HCT116 (cell line): ENCODE results near the gene RAI1. TPM values are rescaled to one million over a fixed set of nuclear protein-coding genes. Genes with fewer than 3 reads are reported as not detected.

Experiments used
- ATAC-seq: fragments of 200-7000 bp; cut with Tn5 transposase; 2 replicates; pipeline ENCODE4 v1.9.1; 2020; ENCODE audit warnings: mild to moderate bottlenecking, moderate library complexity
- BruUV-seq: library from RNA; stranded (reverse); fragments of 400-500 nt; replicated peaks from 2 replicates; lab custom pipeline; 2021; lab: Mats Ljungman, UMichigan
- CTCF ChIA-PET: fragments of 300-600 bp; sonication (Branson Sonifier 250); formaldehyde crosslinking; loops from one replicate; lab custom pipeline; 2021; ENCODE audit warnings: antibody characterized with exemption; lab: Charles Lee
- POLR2A ChIA-PET: fragments of 300-600, 350-600 bp; sonication (Branson Sonifier 250); formaldehyde crosslinking; loops from one replicate; lab custom pipeline; 2021; ENCODE audit warnings: antibody characterized with exemption; lab: Charles Lee
- RAD21 ChIA-PET, 2 experiments: fragments of 300-600 bp; sonication (Branson Sonifier 250); formaldehyde crosslinking; loops; one replicate each; lab custom pipeline; 2023; ENCODE audit warnings: low total read pairs in 2 of 2; ENCODE audit not compliant: uncharacterized antibody in 2 of 2, unreplicated experiment in 2 of 2, low non-redundant PET in 1 of 2; lab: Charles Lee
- DNase-seq: peaks from one replicate; pipeline ENCODE4 v3.0.0-alpha.2; 2010; ENCODE audit warnings: low read depth, low spot score
- H2AFZ ChIP-seq: fragments of 200-600 bp; shearing (Covaris generic), sonication (generic); 2 replicates; pipeline ENCODE4 v1.6.1; 2017; ENCODE audit warnings: low read depth, mixed run types, mixed read lengths, antibody characterized with exemption, low read length; ENCODE audit not compliant: poor library complexity, severe bottlenecking
- H3K27ac ChIP-seq: 2 replicates; pipeline ENCODE4 v1.5.1; 2012; ENCODE audit warnings: low read depth, low read length
- H3K27me3 ChIP-seq: fragments of 200-600 bp; sonication (generic); 2 replicates; pipeline ENCODE4 v1.6.1; 2016; ENCODE audit warnings: mixed run types, low read length, mixed read lengths; ENCODE audit not compliant: insufficient read depth
- H3K36me3 ChIP-seq, 2 experiments: fragments of 200-500 bp in 1 of 2; fragments of 200-600 bp in 1 of 2; sonication (Bioruptor generic) in 1 of 2; sonication (generic) in 1 of 2; 2 replicates each; pipeline versions ENCODE4 v1.5.1 to v1.6.1; 2014 to 2016; ENCODE audit warnings: low read length in 2 of 2, inconsistent platforms in 1 of 2, mixed read lengths in 1 of 2, mixed run types in 1 of 2; ENCODE audit not compliant: insufficient read depth in 2 of 2, control insufficient read depth in 1 of 2
- H3K4me1 ChIP-seq, 2 experiments: fragments of 200-600 bp in 1 of 2; sonication (generic) in 1 of 2; 2 replicates each; pipeline versions ENCODE4 v1.5.1 to v1.6.1; 2012 to 2017; ENCODE audit warnings: low read length in 2 of 2, inconsistent platforms in 1 of 2, mild to moderate bottlenecking in 1 of 2, mixed read lengths in 1 of 2, mixed run types in 1 of 2, moderate library complexity in 1 of 2; ENCODE audit not compliant: insufficient read depth in 2 of 2, control insufficient read depth in 1 of 2
- H3K4me2 ChIP-seq: fragments of 200-600 bp; sonication (generic); 2 replicates; pipeline ENCODE4 v1.6.1; 2017; ENCODE audit warnings: mixed run types, low read length, mixed read lengths
- H3K4me3 ChIP-seq, 2 experiments: fragments of 200-600 bp in 1 of 2; sonication (generic) in 1 of 2; replicated peaks in 1 of 2; 2 replicates each; pipeline ENCODE4 v1.5.1; 2011 to 2016; ENCODE audit warnings: low read length in 2 of 2, control low read depth in 1 of 2, low read depth in 1 of 2, mild to moderate bottlenecking in 1 of 2, mixed read lengths in 1 of 2, mixed run types in 1 of 2
- H3K79me2 ChIP-seq: fragments of 200-600 bp; sonication (generic); 2 replicates; pipeline ENCODE4 v1.6.1; 2017; ENCODE audit warnings: mild to moderate bottlenecking, mixed run types, low read length, moderate library complexity, mixed read lengths; ENCODE audit not compliant: insufficient read depth
- H3K9ac ChIP-seq: fragments of 200-600 bp; sonication (generic); 2 replicates; pipeline ENCODE4 v1.6.1; 2016; ENCODE audit warnings: low read length, mixed read lengths
- H3K9me2 ChIP-seq: fragments of 200-600 bp; sonication (generic), shearing (Covaris generic); 2 replicates; pipeline ENCODE4 v1.6.1; 2017; ENCODE audit warnings: mixed run types, mild to moderate bottlenecking, moderate library complexity; ENCODE audit not compliant: insufficient read depth
- H3K9me3 ChIP-seq, 2 experiments: fragments of 200-500 bp in 1 of 2; fragments of 200-600 bp in 1 of 2; sonication (Bioruptor generic) in 1 of 2; sonication (generic) in 1 of 2; 2 replicates each; pipeline ENCODE4 v1.6.1; 2014 to 2017; ENCODE audit warnings: low read length in 2 of 2, mixed read lengths in 2 of 2, inconsistent platforms in 1 of 2, low read depth in 1 of 2, mild to moderate bottlenecking in 1 of 2, mixed run types in 1 of 2, moderate library complexity in 1 of 2; ENCODE audit not compliant: control insufficient read depth in 1 of 2, insufficient read depth in 1 of 2
- H4K20me1 ChIP-seq: fragments of 200-600 bp; sonication (generic), shearing (Covaris generic); 2 replicates; pipeline ENCODE4 v1.6.1; 2017; ENCODE audit warnings: mixed run types, mild to moderate bottlenecking, moderate library complexity; ENCODE audit not compliant: insufficient read depth
- EZH2 ChIP-seq: fragments of 200-600 bp; sonication (generic); IDR thresholded peaks from 2 replicates; pipeline ENCODE4 v1.6.1; 2017; ENCODE audit warnings: antibody characterized with exemption, mixed run types
- JUND ChIP-seq: IDR thresholded peaks from 2 replicates; pipeline ENCODE4 v1.6.1; 2012
- MAX ChIP-seq: IDR thresholded peaks from 2 replicates; pipeline ENCODE4 v1.6.1; 2012
- POLR2A ChIP-seq: IDR thresholded peaks from 2 replicates; pipeline ENCODE4 v1.7.0; 2011; ENCODE audit warnings: borderline replicate concordance; ENCODE audit not compliant: insufficient read depth, insufficient read length; ENCODE audit errors: extremely low read depth
- REST ChIP-seq: IDR thresholded peaks from 2 replicates; pipeline ENCODE4 v1.6.1; 2012; ENCODE audit warnings: low read depth
- SIN3A ChIP-seq: IDR thresholded peaks from 2 replicates; pipeline ENCODE4 v1.6.1; 2012; ENCODE audit warnings: low read depth
- ZBTB33 ChIP-seq: IDR thresholded peaks from 2 replicates; pipeline ENCODE4 v1.6.1; 2011; ENCODE audit warnings: mild to moderate bottlenecking, low read length, moderate library complexity; ENCODE audit not compliant: insufficient replicate concordance; ENCODE audit errors: extremely low read depth
- ZNF274 ChIP-seq: fragments of 200-500 bp; sonication (Bioruptor generic); IDR thresholded peaks from 2 replicates; pipeline ENCODE4 v1.6.1; 2014; ENCODE audit warnings: mild to moderate bottlenecking, low read depth, low read length, inconsistent platforms
- intact Hi-C: fragments of 100-400 bp; cut with micrococcal nuclease; formaldehyde crosslinking; loops from 2 replicates; pipeline ENCODE4 v1.10.0; 2022
- total RNA-seq: library from RNA; stranded (reverse); gene quantifications from one replicate; pipeline ENCODE4 v1.2.1, GENCODE V29; 2021; ENCODE audit not compliant: unreplicated experiment

Gene RAI1
- total RNA-seq, 1 experiment from 2014 or later: 38.5 TPM

GRCh38 chr17:17692353-17693252 is 11.3 kb downstream of the RAI1 start:
- DNase-seq: no peak
- H3K9me3 ChIP-seq: no peaks in the 10 kb centered on the region
- BruUV-seq: no TSS peak
- H3K4me1 ChIP-seq: peaks cover 77 to 96% of the 10 kb centered on the region in 2 experiments
- H2AFZ ChIP-seq: no peak overlapping the region
- RAD21 ChIA-PET: interaction anchor here in 1 of 2 experiments (0.9 kb wide), 1 partner anchor 16 kb away, joined by 3 read pairs; no protein-coding TSS in a partner anchor
- no peaks in the 10 kb centered on the region for H3K36me3 ChIP-seq
- no peaks in the 10 kb centered on the region for H3K9me2 ChIP-seq
- TF ChIP-seq SIN3A (no peak), POLR2A (peak; percentile 23), ZNF274 (no peak), MAX (0 out of 2 replicates have a peak, but pooled peaks have one; percentile 35), REST (no peak), JUND (no peak), ZBTB33 (no peak), EZH2 (no peak)
- peak overlapping the region; percentile 91 for H3K9ac ChIP-seq
- H3K4me3 ChIP-seq: peak overlapping the region; percentile 2 to 83; a peak in 3 of 4 replicates
- POLR2A ChIA-PET: interaction anchor here (0.8 to 2.3 kb wide), 3 partner anchors 11 to 97 kb away, joined by 3 to 6 read pairs (median 4); no protein-coding TSS in a partner anchor
- no peaks in the 10 kb centered on the region for H4K20me1 ChIP-seq
- peak; percentile 37 for ATAC-seq
- intact Hi-C loops: no loop called here
- H3K79me2 ChIP-seq: peaks cover 97% of the 10 kb centered on the region
- no peaks in the 10 kb centered on the region for H3K27me3 ChIP-seq
- CTCF ChIA-PET: interaction anchor here (1.2 to 2.7 kb wide), 2 partner anchors 10 to 119 kb away, joined by 4 to 9 read pairs; no protein-coding TSS in a partner anchor
- peak overlapping the region; percentile 94 for H3K27ac ChIP-seq
- peak overlapping the region; percentile 99 for H3K4me2 ChIP-seq
